Stromal cell of bone marrow (primary cell): ENCODE measurements around the gene WDR81.
"Not testable (repeated sequence)": the region's sequence is repeated elsewhere in the genome, so short reads cannot be mapped to it uniquely, and the experiment has no call there.

Experiments
- DNase-seq: peaks from one replicate; pipeline ENCODE4 v3.0.0-alpha.2; 2012; ENCODE audit warnings: low read depth

The WDR81 gene

GRCh38 chr17:1754430-1755112 lies 30.1 kb downstream of the WDR81 start:
- no peak for DNase-seq

GRCh38 chr17:1755252-1755826 lies 30.8 kb downstream of the WDR81 start:
- DNase-seq, result no peak

GRCh38 chr17:1755827-1756262 lies 31.3 kb downstream of the WDR81 start:
- no peak for DNase-seq

DNA sequence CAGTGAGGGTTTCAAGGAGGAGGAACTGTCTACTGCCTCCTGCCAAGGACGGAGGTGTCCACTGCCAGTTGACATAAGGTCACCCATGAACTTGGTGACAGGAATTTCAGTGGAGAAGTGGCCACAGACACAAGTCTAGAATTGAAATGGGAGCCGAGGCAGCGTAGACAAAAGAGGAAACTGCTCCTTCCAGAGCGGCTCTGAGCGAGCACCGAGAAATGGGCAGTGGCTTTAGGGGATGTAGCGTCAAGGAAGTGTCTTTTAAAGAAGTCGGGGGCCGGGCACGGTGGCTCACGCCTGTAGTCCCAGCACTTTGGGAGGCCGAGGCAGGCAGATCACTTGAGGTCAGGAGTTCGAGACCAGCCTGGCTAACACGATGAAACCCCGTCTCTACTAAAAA lies 34.3 kb downstream of the WDR81 start:
- no peak for DNase-seq

DNA sequence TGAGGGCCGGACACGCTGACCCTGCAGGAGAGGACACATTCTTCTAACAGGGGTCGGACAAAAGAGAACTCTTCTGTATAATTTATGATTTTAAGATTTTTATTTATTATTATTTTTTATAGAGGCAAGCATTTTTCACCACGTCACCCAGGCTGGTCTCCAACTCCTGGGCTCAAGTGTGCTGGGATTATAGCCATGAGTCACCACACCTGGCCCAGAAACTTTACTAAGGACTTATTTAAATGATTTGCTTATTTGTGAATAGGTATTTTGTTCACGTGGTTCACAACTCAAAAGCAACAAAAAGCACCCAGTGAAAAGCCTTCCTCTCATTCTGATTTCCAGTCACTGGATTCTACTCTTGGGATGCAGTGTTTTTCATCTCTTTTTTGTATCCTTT lies 35.0 kb downstream of the WDR81 start:
- DNase-seq, result no peak

- DNase-seq, result peak; percentile 33
Measured at GRCh38 chr17:1762233-1762900, 37.9 kb downstream of the WDR81 start.

DNA sequence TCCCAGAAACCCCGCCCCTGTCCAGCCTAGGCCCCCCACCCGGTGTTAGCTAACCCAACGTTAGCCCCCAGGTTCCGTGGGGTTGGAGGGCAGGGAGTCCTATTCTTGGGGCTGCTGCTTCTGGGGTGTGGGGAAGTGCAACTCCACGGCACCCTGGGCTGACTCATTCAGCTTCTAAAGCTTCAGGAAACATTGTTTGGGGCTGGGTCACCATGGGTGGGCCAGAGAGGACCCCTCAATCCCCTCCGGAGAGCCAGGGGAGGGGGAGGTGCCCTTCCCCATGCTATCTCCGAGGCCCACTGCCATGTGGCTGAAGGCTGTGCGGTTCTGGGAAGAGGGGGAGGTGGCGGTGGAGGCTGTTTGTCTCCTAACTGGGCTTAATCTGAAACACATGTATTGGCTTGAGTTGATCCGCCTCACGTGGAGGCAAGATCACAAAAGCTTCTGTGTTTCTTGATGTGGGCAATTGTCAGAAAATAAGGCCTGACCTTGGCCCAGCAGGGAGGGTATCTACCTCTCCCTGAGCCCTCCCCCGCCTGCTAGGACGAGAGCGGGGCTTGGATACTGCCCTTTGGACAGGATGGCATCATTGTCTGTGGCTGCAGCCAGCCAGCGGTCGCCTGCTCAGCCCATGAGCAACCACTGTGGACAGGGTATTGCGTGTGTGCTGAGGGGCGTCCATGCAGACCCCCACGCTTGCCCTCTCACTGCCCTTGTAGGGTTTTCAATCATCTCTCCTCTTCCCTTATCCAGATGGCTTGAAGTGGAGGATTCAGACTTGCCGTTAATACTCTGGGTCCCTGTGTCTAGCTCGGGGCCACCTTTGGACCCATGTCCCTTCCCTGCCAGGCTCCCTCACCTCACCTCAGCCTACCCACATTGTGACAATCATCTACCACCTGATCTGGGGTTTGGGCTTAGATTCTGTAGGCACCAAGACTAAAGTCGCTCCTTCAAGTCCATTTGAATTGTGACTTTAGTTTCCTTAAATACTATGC lies 38.7 kb downstream of the WDR81 start:
- peak; percentile 63 for DNase-seq

- peak; percentile 82 for DNase-seq
Measured at GRCh38 chr17:1764284-1764683, 39.8 kb downstream of the WDR81 start.

GRCh38 chr17:1764705-1765104 lies 40.2 kb downstream of the WDR81 start:
- DNase-seq, result not testable (repeated sequence)

- DNase-seq, result no peak
Measured at GRCh38 chr17:1765576-1765975, 41.1 kb downstream of the WDR81 start.

DNA sequence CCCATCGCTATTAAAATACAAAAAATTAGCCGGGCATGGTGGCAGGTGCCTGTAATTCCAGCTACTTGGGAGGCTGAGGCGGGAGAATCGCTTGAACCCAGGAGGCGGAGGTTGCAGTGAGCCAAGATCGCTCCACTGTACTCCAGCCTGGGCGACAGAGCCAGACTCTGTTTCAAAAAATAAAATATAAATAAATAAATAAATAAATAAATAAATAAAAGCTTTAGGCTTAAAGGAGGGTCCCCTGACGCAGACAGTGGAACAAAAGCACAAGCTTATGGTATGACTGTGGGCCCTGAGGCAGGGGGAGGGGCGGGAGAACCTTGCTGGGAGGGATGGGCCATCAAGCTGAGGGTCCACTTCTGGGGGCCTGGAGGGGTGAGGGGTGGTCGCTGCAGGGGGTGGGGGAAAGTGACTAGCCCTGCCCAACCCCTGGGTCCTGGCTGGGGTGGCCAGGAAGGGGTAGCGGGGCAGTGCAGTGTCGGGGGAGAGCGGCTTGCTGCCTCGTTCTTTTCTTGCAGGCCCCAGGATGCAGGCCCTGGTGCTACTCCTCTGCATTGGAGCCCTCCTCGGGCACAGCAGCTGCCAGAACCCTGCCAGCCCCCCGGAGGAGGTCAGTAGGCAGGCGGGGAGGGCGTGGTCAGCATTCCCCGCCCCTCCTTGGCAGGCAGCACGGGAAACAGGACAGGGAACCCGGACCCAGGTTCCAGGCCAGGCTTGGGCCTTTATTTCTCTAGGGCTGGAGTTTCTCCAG lies 42.1 kb downstream of the WDR81 start:
- DNase-seq, result no peak

DNA sequence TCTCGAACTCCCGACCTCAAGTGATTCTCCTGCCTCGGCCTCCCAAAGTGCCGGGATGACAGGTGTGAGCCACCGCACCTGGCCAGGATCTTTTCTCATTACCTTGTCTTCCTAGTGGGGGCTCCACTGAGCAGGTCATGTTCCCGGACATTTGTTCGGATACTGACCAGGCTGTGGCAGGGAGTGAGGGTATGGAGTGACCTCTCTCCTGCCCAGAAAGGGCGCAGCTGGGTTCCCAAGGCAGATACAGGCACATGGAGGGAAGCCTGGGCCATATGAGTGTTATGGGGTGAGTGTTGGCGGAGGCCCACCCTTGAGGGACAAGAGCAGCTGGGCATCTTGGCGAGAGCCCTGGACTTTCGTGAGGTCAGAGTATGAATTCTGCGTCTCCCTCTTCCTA lies 42.9 kb downstream of the WDR81 start:
- no peak for DNase-seq

- DNase-seq, result no peak
Measured at GRCh38 chr17:1769822-1770477, 45.4 kb downstream of the WDR81 start.

- not testable (repeated sequence) for DNase-seq
Measured at GRCh38 chr17:1773000-1773695, 48.6 kb downstream of the WDR81 start.

DNA sequence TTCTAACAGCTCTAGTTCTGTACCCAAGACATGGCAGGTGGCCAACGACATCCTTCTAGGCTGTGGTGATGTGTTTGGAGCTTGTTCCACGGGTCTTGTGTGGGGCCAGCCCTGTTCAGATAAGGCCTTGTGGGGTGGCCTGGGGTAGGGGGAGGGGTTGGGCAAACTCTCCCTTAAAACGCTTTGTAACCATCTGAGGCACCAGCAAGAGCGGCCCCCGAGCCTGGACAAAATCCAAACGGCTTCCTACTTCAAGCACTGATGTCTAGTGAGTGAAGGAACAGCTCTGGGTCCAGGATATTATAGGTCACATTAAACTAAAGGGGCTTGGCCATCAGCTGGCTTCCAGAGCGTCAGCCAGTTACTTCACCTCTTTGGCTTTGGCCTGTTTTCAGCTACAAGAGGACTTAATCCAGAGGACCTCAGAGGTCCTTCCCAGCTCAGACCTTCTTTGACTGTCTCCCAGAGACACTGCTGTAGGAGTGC lies 49.2 kb downstream of the WDR81 start:
- no peak for DNase-seq

DNA sequence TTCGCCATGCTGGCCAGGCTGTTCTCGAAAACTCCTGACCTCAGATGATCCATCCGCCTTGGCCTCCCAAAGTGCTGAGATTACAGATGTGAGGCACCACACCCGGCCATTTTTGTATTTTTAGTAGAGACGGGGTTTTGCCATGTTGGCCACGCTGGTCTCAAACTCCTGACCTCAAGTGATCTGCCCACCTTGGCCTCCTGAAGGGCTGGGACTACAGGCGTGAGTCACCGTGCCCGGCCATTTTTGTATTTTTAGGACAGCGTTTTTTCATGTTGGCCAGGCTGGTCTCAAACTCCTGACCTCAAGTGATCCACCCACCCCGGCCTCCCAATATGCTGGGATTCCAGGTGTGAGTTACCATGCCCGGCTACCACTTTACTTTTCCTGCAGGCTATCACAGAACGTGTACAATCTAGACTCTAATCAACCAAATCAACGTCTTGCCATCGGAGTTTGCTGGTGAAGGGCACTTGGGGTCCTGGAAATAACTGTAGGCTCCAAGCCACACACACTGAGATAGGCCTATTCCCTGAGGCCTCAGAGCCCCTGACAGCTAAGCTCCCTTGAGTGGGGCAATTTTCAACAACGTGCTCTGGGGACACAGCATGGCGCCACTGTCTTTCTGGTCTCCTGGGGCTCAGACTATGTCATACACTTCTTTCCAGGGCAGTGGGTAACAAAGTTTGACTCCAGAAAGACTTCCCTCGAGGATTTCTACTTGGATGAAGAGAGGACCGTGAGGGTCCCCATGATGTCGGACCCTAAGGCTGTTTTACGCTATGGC lies 50.1 kb downstream of the WDR81 start:
- DNase-seq, result no peak

DNA sequence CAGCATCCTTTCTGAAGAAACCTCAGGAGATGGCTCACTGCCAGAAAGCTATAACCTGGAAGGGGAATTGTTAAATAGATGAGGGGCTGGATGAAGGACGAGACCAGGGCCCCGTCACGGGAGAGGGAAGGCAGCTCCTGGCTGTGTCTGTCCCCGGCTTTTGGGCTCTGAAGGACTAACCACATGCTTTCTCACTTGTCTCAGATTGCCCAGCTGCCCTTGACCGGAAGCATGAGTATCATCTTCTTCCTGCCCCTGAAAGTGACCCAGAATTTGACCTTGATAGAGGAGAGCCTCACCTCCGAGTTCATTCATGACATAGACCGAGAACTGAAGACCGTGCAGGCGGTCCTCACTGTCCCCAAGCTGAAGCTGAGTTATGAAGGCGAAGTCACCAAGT lies 51.8 kb downstream of the WDR81 start:
- DNase-seq, result no peak

DNA sequence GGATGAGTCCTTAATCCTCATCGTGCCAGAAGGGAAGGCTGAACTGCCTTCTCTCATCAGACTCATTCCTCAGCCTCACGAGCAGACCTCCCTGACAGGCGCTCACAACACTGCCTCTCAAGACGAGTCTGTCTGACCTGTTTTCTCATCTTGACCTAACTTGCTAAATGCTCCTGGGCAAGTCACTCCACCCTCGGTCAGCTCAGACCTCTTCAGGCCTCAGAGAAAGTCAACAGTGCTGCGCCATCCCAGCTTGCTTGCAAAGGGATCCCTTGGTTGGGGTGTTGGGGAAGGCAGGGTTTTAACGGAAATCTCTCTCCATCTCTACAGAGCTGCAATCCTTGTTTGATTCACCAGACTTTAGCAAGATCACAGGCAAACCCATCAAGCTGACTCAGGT lies 52.4 kb downstream of the WDR81 start:
- DNase-seq, result no peak

DNA sequence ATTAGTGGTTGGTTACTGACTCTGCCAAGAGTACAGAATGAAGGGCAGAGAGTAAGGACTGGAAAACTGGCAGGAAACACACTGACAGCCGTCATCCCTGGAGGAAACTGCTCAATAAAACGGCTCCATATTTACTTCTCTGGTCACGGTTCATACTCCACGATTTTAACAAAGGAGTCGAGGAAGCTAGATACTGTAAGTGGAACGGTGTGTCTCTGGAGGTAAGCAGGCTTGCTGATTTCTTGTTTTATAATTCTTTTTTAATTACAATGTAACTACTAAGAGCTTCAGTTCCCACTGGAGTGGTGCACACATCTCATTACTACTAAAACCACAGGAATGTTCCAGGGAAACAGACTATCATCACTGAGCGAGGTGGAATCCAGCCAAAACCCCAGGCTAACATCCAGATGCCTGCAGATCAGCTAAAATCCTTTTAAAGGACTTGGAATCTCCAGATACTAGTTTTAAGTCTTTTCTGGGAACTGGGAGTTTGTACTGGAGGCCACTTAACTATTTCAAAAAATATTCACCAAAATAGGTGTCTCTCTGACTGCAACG lies 55.1 kb downstream of the WDR81 start:
- DNase-seq, result peak; percentile 92
